ENCODE measurements around the gene TMCC1. TPM values are rescaled to one million over a fixed set of nuclear protein-coding genes. Genes with fewer than 3 reads are reported as not detected.
"Not testable (repeated sequence)": the region's sequence is repeated elsewhere in the genome, so short reads cannot be mapped to it uniquely, and the experiment has no call there.

The TMCC1 gene
- total RNA-seq, 2 experiments from 2014 or later: 33.3 to 33.8 TPM

GRCh38 chr3:129758785-129759320 is 134.7 kb downstream of the TMCC1 start:
- Histone ChIP-seq H3K4me1 (ENCODE audit: insufficient read depth, low read length) (no peaks in the 10 kb centered on the region), H3K9me3 (ENCODE audit: control insufficient read depth in 1 of 2, insufficient read depth in 1 of 2, low read length in 2 of 2) (no peaks in the 10 kb centered on the region), H3K27ac (ENCODE audit: low read depth in 1 of 2, low read length in 2 of 2) (no peak overlapping the region), H3K27me3 (ENCODE audit: control insufficient read depth in 1 of 2, insufficient read depth in 2 of 2, low read length in 2 of 2) (no peaks in the 10 kb centered on the region), H3K4me3 (ENCODE audit: low read length) (no peak overlapping the region), H3K36me3 (ENCODE audit: insufficient read depth, low read length) (no peaks in the 10 kb centered on the region)
- H3K4me3 Mint-ChIP-seq: no peak overlapping the region
- TF ChIP-seq, protein P1, sequence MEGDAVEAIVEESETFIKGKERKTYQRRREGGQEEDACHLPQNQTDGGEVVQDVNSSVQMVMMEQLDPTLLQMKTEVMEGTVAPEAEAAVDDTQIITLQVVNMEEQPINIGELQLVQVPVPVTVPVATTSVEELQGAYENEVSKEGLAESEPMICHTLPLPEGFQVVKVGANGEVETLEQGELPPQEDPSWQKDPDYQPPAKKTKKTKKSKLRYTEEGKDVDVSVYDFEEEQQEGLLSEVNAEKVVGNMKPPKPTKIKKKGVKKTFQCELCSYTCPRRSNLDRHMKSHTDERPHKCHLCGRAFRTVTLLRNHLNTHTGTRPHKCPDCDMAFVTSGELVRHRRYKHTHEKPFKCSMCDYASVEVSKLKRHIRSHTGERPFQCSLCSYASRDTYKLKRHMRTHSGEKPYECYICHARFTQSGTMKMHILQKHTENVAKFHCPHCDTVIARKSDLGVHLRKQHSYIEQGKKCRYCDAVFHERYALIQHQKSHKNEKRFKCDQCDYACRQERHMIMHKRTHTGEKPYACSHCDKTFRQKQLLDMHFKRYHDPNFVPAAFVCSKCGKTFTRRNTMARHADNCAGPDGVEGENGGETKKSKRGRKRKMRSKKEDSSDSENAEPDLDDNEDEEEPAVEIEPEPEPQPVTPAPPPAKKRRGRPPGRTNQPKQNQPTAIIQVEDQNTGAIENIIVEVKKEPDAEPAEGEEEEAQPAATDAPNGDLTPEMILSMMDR (IDR thresholded peaks at IDR 0.05): no peak
- no peaks in the 10 kb centered on the region for H3K27me3 Mint-ChIP-seq
- peaks cover 2% of the 10 kb centered on the region for H3K9me3 Mint-ChIP-seq
- H3K27ac Mint-ChIP-seq: no peak overlapping the region
- no peak for DNase-seq
- ChIA-PET POLR2A (no interaction called here), CTCF (no interaction called here)
- intact Hi-C loops (cut with DNase I, micrococcal nuclease): no loop called here
- peaks cover 40% of the 10 kb centered on the region for H3K36me3 Mint-ChIP-seq (ENCODE audit: low read depth)
- ATAC-seq (ENCODE audit: poor library complexity): no peak
- H3K4me1 Mint-ChIP-seq (ENCODE audit: low read depth): peaks cover 5% of the 10 kb centered on the region

DNA sequence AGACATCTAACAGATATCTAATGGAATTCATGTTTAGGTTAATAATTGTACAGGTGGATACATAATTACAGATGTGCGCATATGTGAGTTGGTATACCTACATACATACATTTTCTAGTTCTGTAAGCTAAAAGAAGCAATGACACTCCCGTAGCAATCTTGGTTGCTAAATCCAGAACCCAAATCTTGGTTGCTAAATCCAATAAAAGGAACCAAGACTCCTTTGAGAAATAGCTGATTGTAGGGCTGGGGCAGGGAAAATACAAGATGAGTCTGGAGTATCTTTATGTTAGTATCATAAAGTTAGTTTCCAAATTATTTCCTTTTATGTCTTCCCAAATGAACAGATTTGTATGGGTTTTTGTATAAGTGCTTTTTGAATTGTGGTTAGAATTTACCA is 135.2 kb downstream of the TMCC1 start:
- H3K27me3 Mint-ChIP-seq: no peaks in the 10 kb centered on the region
- intact Hi-C loops (cut with DNase I, micrococcal nuclease): no loop called here
- Histone ChIP-seq H3K4me1 (ENCODE audit: insufficient read depth, low read length) (no peaks in the 10 kb centered on the region), H3K36me3 (ENCODE audit: insufficient read depth, low read length) (no peaks in the 10 kb centered on the region), H3K27me3 (ENCODE audit: control insufficient read depth in 1 of 2, insufficient read depth in 2 of 2, low read length in 2 of 2) (no peaks in the 10 kb centered on the region), H3K4me3 (ENCODE audit: low read length) (no peak overlapping the region), H3K27ac (ENCODE audit: low read depth in 1 of 2, low read length in 2 of 2) (no peak overlapping the region), H3K9me3 (ENCODE audit: control insufficient read depth in 1 of 2, insufficient read depth in 1 of 2, low read length in 2 of 2) (peaks cover 0 to 2% of the 10 kb centered on the region in 2 experiments)
- peaks cover 5% of the 10 kb centered on the region for H3K4me1 Mint-ChIP-seq (ENCODE audit: low read depth)
- ChIA-PET CTCF (no interaction called here), POLR2A (no interaction called here)
- no peak for ATAC-seq (ENCODE audit: poor library complexity)
- H3K4me3 Mint-ChIP-seq: no peak overlapping the region
- H3K36me3 Mint-ChIP-seq (ENCODE audit: low read depth): peaks cover 46% of the 10 kb centered on the region
- peaks cover 3% of the 10 kb centered on the region for H3K9me3 Mint-ChIP-seq
- no peak for DNase-seq
- H3K27ac Mint-ChIP-seq: no peak overlapping the region
- TF ChIP-seq, protein P1 (IDR thresholded peaks at IDR 0.05): no peak

- peaks cover 54% of the 10 kb centered on the region for H3K36me3 Mint-ChIP-seq (ENCODE audit: low read depth)
- H3K27ac Mint-ChIP-seq: no peak overlapping the region
Observed at GRCh38 chr3:129756871-129757270, 136.6 kb downstream of the TMCC1 start.

GRCh38 chr3:129751105-129751504 is 142.4 kb downstream of the TMCC1 start:
- H3K36me3 ChIP-seq (ENCODE audit: insufficient read depth, low read length); H3K4me3 Mint-ChIP-seq; DNase-seq; H3K9me3 ChIP-seq (ENCODE audit: control insufficient read depth in 1 of 2, insufficient read depth in 1 of 2, low read length in 2 of 2); ATAC-seq (ENCODE audit: poor library complexity); H3K27ac ChIP-seq (ENCODE audit: low read depth in 1 of 2, low read length in 2 of 2); H3K27me3 Mint-ChIP-seq; H3K4me3 ChIP-seq (ENCODE audit: low read length); H3K4me1 ChIP-seq (ENCODE audit: insufficient read depth, low read length); H3K27ac Mint-ChIP-seq; POLR2A ChIA-PET; intact Hi-C loops (cut with DNase I, micrococcal nuclease); H3K9me3 Mint-ChIP-seq; CTCF ChIA-PET; H3K27me3 ChIP-seq (ENCODE audit: control insufficient read depth in 1 of 2, insufficient read depth in 2 of 2, low read length in 2 of 2): not testable (repeated sequence)
- peaks cover 13% of the 10 kb centered on the region for H3K4me1 Mint-ChIP-seq (ENCODE audit: low read depth)
- peaks cover 27% of the 10 kb centered on the region for H3K36me3 Mint-ChIP-seq (ENCODE audit: low read depth)

More at GRCh38 chr3:129756871-129757270, 136.6 kb downstream of the TMCC1 start:
- peaks cover 0 to 9% of the 10 kb centered on the region in 2 experiments for H3K9me3 ChIP-seq (ENCODE audit: control insufficient read depth in 1 of 2, insufficient read depth in 1 of 2, low read length in 2 of 2)
- CTCF ChIA-PET: no interaction called here
- no peaks in the 10 kb centered on the region for H3K27me3 ChIP-seq (ENCODE audit: control insufficient read depth in 1 of 2, insufficient read depth in 2 of 2, low read length in 2 of 2)
- peaks cover 5% of the 10 kb centered on the region for H3K4me1 Mint-ChIP-seq (ENCODE audit: low read depth)
- H3K27me3 Mint-ChIP-seq: no peaks in the 10 kb centered on the region
- H3K9me3 Mint-ChIP-seq: peaks cover 7% of the 10 kb centered on the region
- no peak overlapping the region for H3K27ac ChIP-seq (ENCODE audit: low read depth in 1 of 2, low read length in 2 of 2)
- H3K4me3 ChIP-seq (ENCODE audit: low read length): no peak overlapping the region
- intact Hi-C loops (cut with DNase I, micrococcal nuclease): no loop called here
- no peaks in the 10 kb centered on the region for H3K4me1 ChIP-seq (ENCODE audit: insufficient read depth, low read length)
- no peak for ATAC-seq (ENCODE audit: poor library complexity)
- no peak overlapping the region for H3K4me3 Mint-ChIP-seq
- no peaks in the 10 kb centered on the region for H3K36me3 ChIP-seq (ENCODE audit: insufficient read depth, low read length)
- TF ChIP-seq, protein P1 (IDR thresholded peaks at IDR 0.05): no peak
- no peak for DNase-seq
- POLR2A ChIA-PET: no interaction called here
